Midbrain (tissue), 1 donor: ENCODE data around the gene NDUFB10.
A peak's percentile ranks its signal among the peaks of the same experiment; 100 is the strongest.

Experiments
- DNase-seq: peaks from one replicate; lab custom pipeline; 2025; lab: John Stamatoyannopoulos, UW

Gene NDUFB10

GRCh38 chr16:1971796-1972489, 12.6 kb downstream of the NDUFB10 start, which contains the start of gene TBL3:
Gene TBL3 (plus strand): TSS chr16:1972053. CDS start chr16:1972165, 112 bp downstream.
- peak; percentile 95 for DNase-seq

- DNase-seq = no peak
Observed at GRCh38 chr16:1972490-1972877, 13.1 kb downstream of the NDUFB10 start.

GRCh38 chr16:1973461-1974156, 14.3 kb downstream of the NDUFB10 start:
- DNase-seq = no peak

GRCh38 chr16:1974157-1975070, 15.1 kb downstream of the NDUFB10 start:
- no peak for DNase-seq

GRCh38 chr16:1975432-1976215, 16.3 kb downstream of the NDUFB10 start:
- no peak for DNase-seq

- no peak for DNase-seq
Observed at GRCh38 chr16:1976216-1976520, 16.8 kb downstream of the NDUFB10 start.

- no peak for DNase-seq
Observed at GRCh38 chr16:1976951-1977874, 17.9 kb downstream of the NDUFB10 start.

GRCh38 chr16:1977875-1978268, 18.5 kb downstream of the NDUFB10 start:
- no peak for DNase-seq

GRCh38 chr16:1978476-1979120, 19.3 kb downstream of the NDUFB10 start:
- DNase-seq = no peak

GRCh38 chr16:1979271-1980029, 20.1 kb downstream of the NDUFB10 start:
- no peak for DNase-seq

- DNase-seq = no peak
Observed at GRCh38 chr16:1980030-1980769, 20.9 kb downstream of the NDUFB10 start.

GRCh38 chr16:1980770-1981087, 21.4 kb downstream of the NDUFB10 start:
- DNase-seq = no peak

GRCh38 chr16:1981398-1981836, 22.1 kb downstream of the NDUFB10 start, which contains the start of gene NOXO1:
Gene NOXO1 (minus strand): TSS chr16:1981469. CDS start chr16:1981179, 290 bp downstream.
- no peak for DNase-seq

GRCh38 chr16:1982013-1982433, 22.7 kb downstream of the NDUFB10 start:
- DNase-seq = no peak

- DNase-seq = no peak
Observed at GRCh38 chr16:1982991-1983543, 23.7 kb downstream of the NDUFB10 start.

- DNase-seq = peak; percentile 89
Observed at GRCh38 chr16:1983544-1984346, 24.4 kb downstream of the NDUFB10 start, which contains the start of gene GFER. Gene GFER (plus strand): TSS chr16:1984193. CDS start chr16:1984219, 26 bp downstream.
